HG02884 (cell line): ENCODE measurements around the gene TNNI2.
A peak's percentile ranks its signal among the peaks of the same experiment; 100 is the strongest.

Source experiments
- ATAC-seq: cut with Tn5 transposase; IDR thresholded peaks from one replicate; pipeline ENCODE4 v1.9.1; 2021; ENCODE audit warnings: mild to moderate bottlenecking, moderate library complexity; ENCODE audit not compliant: unreplicated experiment

TNNI2 gene

DNA sequence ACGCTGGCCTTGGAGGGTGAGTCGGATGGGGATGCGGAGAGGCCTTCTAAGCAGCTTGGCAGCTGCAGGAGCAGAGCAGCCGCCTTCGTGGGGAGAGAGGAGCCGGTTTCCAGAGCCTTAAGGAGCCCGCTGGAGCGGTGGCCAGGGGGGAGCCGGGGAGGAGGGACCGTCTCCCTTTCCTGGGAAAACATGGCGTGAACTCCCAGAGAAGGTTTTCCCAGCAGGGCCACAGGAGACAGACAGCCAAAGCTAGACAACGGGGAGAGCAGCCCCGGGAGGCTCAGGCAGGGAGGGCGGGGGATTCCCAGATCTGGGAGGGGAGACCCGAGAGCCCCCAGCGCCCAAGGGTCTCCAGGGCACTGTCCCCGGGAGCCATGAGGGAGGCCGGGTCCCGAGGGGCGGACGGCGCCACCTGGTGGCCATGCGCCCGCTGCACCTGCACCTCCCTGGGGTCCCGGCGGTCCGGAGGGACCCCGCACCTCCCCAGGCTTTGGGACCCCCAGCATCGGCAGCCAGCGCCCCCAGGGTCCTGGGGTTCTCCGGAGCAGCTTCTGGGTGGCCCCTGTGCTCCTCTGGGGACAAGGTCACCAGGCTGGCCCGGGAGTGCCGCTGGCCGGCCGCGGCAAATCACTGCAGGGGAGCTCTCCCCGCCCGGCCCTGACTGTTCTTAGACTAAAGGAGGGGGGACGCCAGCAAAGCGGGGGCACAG is 6.4 kb upstream of the TNNI2 start:
- ATAC-seq, result no peak

- ATAC-seq, result no peak
These were observed 5.9 kb upstream of the TNNI2 start for GRCh38 chr11:1832920-1833295.

GRCh38 chr11:1834062-1834610 is 4.6 kb upstream of the TNNI2 start:
- no peak for ATAC-seq

GRCh38 chr11:1834779-1835670 is 3.8 kb upstream of the TNNI2 start, which contains the start of gene SYT8:
Gene SYT8 (plus strand): TSS chr11:1834990. CDS start chr11:1835106, 116 bp downstream.
- no peak for ATAC-seq

DNA sequence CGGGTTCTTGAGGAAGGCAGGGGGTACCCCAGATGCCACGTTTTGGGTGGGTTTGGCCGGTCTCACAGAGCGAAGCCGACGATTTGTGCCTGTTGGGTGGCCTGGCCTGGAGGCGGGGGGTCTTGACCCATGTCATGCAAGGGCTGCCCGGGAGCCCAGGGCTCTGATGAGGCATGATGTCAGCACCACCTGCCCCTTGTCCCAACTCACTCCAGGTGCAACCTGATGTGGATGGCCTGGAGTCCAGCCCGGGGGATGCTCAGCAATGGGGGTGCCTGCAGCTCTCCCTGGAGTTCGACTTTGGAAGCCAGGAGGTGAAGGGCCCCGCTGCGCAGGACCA is 3.1 kb upstream of the TNNI2 start:
- no peak for ATAC-seq

- ATAC-seq, result no peak
These were observed 2.5 kb upstream of the TNNI2 start for GRCh38 chr11:1836011-1836945.

GRCh38 chr11:1837171-1838076 is 1.4 kb upstream of the TNNI2 start:
- peak; percentile 43 for ATAC-seq

GRCh38 chr11:1838077-1838425 is 730 bp upstream of the TNNI2 start:
- ATAC-seq, result no peak

GRCh38 chr11:1839204-1839923 is 583 bp downstream of the TNNI2 start:
- ATAC-seq, result no peak

DNA sequence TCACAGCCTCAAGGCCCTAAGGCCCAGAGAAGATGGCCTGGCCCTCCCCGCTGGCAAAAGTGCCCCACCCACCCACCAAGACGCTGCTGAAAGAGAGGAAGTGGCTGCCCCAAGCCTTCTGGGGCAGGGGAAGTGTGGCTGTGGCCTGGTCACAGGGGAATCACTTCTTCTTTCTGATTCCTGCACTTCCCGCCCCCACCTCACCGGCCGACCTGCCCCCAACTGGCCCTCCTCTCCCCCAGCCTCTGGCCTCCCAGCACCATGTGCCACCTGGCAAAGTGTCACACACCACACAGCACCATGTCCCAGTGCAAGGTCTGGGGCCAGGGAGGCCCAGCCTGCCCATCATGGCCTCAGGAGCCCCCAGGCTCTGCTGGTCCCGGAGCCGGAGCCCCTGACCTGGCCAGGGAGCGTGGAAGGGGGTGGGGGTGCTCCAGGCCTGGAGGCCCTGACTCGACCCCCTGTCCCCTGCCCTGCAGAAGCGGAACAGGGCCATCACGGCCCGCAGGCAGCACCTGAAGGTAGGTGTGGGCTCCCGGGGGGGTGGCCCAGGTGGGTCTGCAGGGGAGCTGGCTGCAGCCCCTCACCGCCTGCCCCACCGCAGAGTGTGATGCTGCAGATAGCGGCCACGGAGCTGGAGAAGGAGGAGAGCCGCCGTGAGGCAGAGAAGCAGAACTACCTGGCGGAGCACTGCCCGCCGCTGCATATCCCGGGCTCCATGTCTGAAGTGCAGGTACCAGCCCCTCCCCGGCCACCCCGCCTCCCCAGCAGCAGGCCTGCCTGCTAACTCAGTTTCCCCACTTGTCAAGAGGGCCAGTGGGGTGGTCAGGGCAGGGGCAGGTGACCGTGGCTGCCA is 1.4 kb downstream of the TNNI2 start:
- ATAC-seq, result no peak

DNA sequence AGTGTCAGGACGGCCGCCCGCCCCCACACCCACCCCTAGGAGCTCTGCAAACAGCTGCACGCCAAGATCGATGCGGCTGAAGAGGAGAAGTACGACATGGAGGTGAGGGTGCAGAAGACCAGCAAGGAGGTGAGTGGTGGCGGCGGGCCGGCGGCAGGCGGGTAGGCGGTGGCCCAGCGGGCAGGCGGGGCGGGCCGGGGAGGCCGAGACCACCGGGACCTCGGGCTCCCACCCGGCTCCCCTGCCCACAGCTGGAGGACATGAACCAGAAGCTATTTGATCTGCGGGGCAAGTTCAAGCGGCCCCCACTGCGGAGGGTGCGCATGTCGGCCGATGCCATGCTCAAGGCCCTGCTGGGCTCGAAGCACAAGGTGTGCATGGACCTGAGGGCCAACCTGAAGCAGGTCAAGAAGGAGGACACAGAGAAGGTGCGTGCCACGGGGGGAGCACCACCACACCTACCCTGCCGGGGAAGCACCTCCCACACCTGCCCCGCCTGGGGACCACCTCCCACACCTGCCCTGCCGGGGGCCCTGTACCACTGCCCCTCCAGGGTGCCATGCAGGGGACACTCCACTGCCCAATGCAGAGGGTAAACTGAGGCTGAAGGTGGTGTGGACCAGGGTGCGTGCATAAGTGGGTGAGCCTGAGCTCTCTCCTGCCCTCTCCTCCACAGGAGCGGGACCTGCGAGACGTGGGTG is 2.1 kb downstream of the TNNI2 start:
- no peak for ATAC-seq

GRCh38 chr11:1841511-1842148 is 2.8 kb downstream of the TNNI2 start:
- no peak for ATAC-seq

GRCh38 chr11:1842149-1843097 is 3.6 kb downstream of the TNNI2 start:
- no peak for ATAC-seq

GRCh38 chr11:1843098-1843473 is 4.3 kb downstream of the TNNI2 start:
- ATAC-seq, result no peak

- ATAC-seq, result no peak
These were observed 5.0 kb downstream of the TNNI2 start for GRCh38 chr11:1843796-1844195.
